ENCODE data around the gene AFAP1. TPM values are rescaled to one million over a fixed set of nuclear protein-coding genes. Genes with fewer than 3 reads are reported as not detected.

AFAP1 gene
- total RNA-seq, 1 donor from 2014 or later: 0.24 TPM

- TF ChIP-seq CTCF (IDR thresholded peaks at IDR 0.05): no peak
- ATAC-seq (ENCODE audit: low read depth) (no peak), DNase-seq (no peak)
- Mint-ChIP-seq H3K9me3 (no peaks in the 10 kb centered on the region), H3K27me3 (peaks cover 17% of the 10 kb centered on the region), H3K36me3 (ENCODE audit: low read depth) (no peaks in the 10 kb centered on the region), H3K4me1 (no peaks in the 10 kb centered on the region), H3K4me3 (no peak overlapping the region), H3K27ac (no peak overlapping the region)
- CTCF ChIA-PET: no interaction called here
- intact Hi-C loops (cut with micrococcal nuclease): no loop called here
- POLR2A ChIA-PET: no interaction called here
Observed at GRCh38 chr4:7908668-7909067, 31.0 kb downstream of the AFAP1 start.

DNA sequence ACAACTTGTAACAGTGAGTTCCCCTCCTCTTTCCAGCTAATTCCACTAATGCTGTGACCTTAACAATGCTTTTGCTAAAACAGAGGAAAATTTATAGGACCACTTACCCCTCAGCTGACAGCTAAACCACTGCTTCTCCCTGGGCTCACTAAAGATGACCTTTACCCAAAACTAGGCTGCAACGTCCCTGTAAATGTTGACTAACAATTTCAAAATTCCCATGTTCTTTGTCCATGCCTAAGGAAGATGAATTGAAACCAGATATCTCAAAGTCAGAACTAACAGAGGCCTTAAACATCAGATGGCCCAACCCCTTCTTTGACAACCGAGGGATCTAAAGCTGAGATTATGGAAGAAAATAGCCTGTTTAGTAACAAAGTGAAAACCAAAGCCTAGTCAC, 32.5 kb downstream of the AFAP1 start:
- Mint-ChIP-seq H3K4me3 (no peak overlapping the region), H3K27ac (no peak overlapping the region), H3K4me1 (no peaks in the 10 kb centered on the region), H3K9me3 (no peaks in the 10 kb centered on the region), H3K36me3 (ENCODE audit: low read depth) (no peaks in the 10 kb centered on the region), H3K27me3 (peaks cover 14% of the 10 kb centered on the region)
- ATAC-seq (ENCODE audit: low read depth): no peak
- DNase-seq: no peak
- intact Hi-C loops (cut with micrococcal nuclease): no loop called here
- ChIA-PET CTCF (no interaction called here), POLR2A (no interaction called here)
- TF ChIP-seq CTCF (IDR thresholded peaks at IDR 0.05): no peak

DNA sequence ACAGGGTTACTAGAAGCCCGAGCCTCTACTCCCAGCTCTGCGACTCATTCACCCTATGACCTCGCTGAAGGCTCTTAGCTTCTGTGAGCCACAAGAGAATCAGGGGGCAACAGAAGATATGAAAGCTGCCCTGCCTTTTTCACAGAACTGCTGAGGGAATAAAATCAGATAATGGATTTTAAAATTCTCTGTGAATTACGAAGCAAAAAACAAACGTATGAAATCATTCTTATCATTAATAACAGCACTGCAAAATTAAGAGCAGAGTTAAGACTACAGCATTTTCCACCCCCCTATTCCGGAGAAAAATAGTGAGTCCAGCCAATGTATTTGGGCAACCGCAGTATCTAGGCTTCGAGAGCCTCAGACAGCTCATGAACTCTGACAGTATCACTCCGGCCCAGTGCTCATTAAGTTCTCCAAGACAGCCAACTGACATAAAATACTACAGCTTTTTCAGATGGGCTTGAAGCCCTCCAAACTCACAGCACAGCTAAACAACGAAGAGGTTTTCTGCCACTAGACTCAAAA, 33.4 kb downstream of the AFAP1 start:
- no peaks in the 10 kb centered on the region for H3K36me3 Mint-ChIP-seq (ENCODE audit: low read depth)
- H3K4me3 Mint-ChIP-seq: no peak overlapping the region
- ATAC-seq (ENCODE audit: low read depth) (no peak), DNase-seq (no peak)
- H3K27me3 Mint-ChIP-seq: peaks cover 17% of the 10 kb centered on the region
- intact Hi-C loops (cut with micrococcal nuclease): no loop called here
- no peaks in the 10 kb centered on the region for H3K9me3 Mint-ChIP-seq
- no peak for TF ChIP-seq CTCF (IDR thresholded peaks at IDR 0.05)
- POLR2A ChIA-PET: no interaction called here
- no peak overlapping the region for H3K27ac Mint-ChIP-seq
- CTCF ChIA-PET: no interaction called here
- H3K4me1 Mint-ChIP-seq: no peaks in the 10 kb centered on the region

DNA sequence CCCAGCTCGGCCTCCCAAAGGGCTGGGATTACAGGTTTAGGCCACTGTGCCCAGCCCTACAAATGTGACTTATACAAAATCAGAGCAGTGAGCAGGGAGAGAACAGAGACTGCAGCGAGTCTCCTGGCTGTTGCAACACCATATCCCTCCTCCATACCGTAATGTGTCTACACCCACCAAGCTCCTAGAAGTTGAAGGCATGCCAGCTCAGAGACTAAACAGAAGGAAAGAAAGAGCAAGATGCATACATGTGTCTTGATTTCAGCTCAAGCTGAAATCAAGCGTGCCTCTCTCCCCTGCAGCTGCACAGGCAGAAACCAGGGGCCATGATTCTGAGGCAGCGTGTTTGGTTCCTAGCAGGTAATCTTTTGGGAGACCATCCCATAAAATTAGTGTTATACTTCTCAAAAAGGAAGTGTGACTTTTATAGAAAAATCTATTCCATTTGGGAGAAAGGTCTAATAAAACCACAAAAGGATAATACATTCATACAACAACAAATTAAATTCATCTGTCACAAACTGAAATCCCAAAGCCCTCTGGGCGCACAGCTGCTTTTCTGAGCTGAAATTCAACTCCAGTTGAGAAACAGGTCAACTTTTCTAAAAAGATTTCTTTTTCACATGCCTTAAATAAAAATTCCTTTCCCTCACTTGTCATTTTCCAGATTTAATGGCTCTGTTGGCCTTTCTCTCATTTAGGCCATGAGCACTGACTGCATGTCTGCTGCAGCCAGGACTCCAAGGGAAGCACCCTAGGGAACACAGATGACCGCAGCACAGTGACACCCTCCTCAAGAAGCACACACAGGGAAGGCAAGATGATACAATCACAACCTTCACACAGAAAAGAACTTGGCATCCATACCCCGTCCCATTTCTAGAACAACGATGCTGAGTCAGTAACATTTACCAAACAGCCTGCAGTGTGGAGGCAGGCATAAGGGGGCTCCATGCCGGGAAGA, 34.4 kb downstream of the AFAP1 start:
- CTCF ChIA-PET: no interaction called here
- intact Hi-C loops (cut with micrococcal nuclease): no loop called here
- H3K36me3 Mint-ChIP-seq (ENCODE audit: low read depth): no peaks in the 10 kb centered on the region

More for the DNA sequence above, 34.4 kb downstream of the AFAP1 start:
- Mint-ChIP-seq H3K4me1 (no peaks in the 10 kb centered on the region), H3K9me3 (no peaks in the 10 kb centered on the region), H3K27ac (no peak overlapping the region), H3K27me3 (peaks cover 16% of the 10 kb centered on the region), H3K4me3 (no peak overlapping the region)
- no peak for ATAC-seq (ENCODE audit: low read depth)
- DNase-seq: no peak
- no peak for TF ChIP-seq CTCF (IDR thresholded peaks at IDR 0.05)
- POLR2A ChIA-PET: no interaction called here
